ENCODE measurements around the gene OR5I1.

GRCh38 chr11:55949330-55949729, 13.1 kb upstream of the OR5I1 start:
- no peak for TF ChIP-seq POLR2AphosphoS5 (IDR thresholded peaks at IDR 0.05; ENCODE audit: borderline replicate concordance, low read depth, low read length)
- no peak for TF ChIP-seq EZH2 (IDR thresholded peaks at IDR 0.05)
- no peak for TF ChIP-seq FOXP2 (optimal IDR thresholded peaks at IDR 0.05; ENCODE audit: control extremely low read depth, extremely low read length, insufficient read depth)
